PC-9 (cell line): ENCODE measurements around the gene TUBB2A.

Source experiments
- EZH2 ChIP-seq: fragments of 200-600 bp; sonication (generic); IDR thresholded peaks from 2 replicates; pipeline ENCODE4 v1.8.0; 2017; ENCODE audit warnings: antibody characterized with exemption, low read depth
- TF ChIP-seq, protein P1 (sequence below): fragments of 200-600 bp; sonication (generic); conservative IDR thresholded peaks from 2 replicates; pipeline ENCODE4 v1.6.1; 2017; ENCODE audit warnings: mixed run types, antibody characterized with exemption, mild to moderate bottlenecking, moderate library complexity

DNA sequence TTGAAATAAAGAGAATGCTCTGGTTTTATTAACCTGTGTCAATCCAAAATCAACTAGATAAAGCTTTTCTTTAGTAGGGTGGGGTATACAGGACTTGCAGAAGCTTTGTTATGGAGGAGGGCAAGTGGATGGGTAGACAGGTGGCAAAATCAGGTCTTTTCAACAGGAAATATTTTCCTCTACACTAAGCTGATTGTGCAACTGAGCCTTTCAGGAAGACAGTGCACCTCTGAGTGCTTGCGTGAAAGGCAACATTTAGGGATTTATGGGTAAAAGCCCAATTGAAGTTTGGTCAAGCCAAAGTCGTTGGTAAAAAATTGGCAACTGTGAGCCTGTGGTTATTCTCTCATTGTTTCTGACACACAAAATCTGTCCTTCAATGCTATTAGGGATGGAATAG, 23.8 kb upstream of the TUBB2A start:
- TF ChIP-seq, protein P1, sequence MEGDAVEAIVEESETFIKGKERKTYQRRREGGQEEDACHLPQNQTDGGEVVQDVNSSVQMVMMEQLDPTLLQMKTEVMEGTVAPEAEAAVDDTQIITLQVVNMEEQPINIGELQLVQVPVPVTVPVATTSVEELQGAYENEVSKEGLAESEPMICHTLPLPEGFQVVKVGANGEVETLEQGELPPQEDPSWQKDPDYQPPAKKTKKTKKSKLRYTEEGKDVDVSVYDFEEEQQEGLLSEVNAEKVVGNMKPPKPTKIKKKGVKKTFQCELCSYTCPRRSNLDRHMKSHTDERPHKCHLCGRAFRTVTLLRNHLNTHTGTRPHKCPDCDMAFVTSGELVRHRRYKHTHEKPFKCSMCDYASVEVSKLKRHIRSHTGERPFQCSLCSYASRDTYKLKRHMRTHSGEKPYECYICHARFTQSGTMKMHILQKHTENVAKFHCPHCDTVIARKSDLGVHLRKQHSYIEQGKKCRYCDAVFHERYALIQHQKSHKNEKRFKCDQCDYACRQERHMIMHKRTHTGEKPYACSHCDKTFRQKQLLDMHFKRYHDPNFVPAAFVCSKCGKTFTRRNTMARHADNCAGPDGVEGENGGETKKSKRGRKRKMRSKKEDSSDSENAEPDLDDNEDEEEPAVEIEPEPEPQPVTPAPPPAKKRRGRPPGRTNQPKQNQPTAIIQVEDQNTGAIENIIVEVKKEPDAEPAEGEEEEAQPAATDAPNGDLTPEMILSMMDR: no peak
- no peak for TF ChIP-seq EZH2
